Peyer's patch (tissue), 4 donors: ENCODE results near the gene ZNF500. TPM values are rescaled to one million over a fixed set of nuclear protein-coding genes. Genes with fewer than 3 reads are reported as not detected.

Experiments used
- DNase-seq, 3 donors: peaks; one replicate each; pipeline ENCODE4 v3.0.0-alpha.2; 2017 to 2019
- H3K27ac ChIP-seq, 4 donors: fragments of 200-600 bp; sonication (generic); one replicate each; pipeline ENCODE4 v1.5.1; 2016 to 2019
- H3K27me3 ChIP-seq, 2 donors: fragments of 200-600 bp; sonication (generic); one replicate each; pipeline ENCODE4 v1.5.1; 2019
- H3K36me3 ChIP-seq, 3 donors: fragments of 200-600 bp; sonication (generic); one replicate each; pipeline ENCODE4 v1.5.1; 2016 to 2019
- H3K4me1 ChIP-seq, 4 donors: fragments of 200-600 bp; sonication (generic); one replicate each; pipeline ENCODE4 v1.5.1; 2016 to 2019
- H3K4me3 ChIP-seq, 4 donors: fragments of 200-600 bp; sonication (generic); 1 replicate in 3 of 4; 2 replicates in 1 of 4; pipeline ENCODE4 v1.5.1; 2016 to 2019; ENCODE audit warnings: mild to moderate bottlenecking in 1 of 4
- H3K9me3 ChIP-seq, 4 donors: fragments of 200-600 bp; sonication (generic); one replicate each; pipeline ENCODE4 v1.5.1; 2016 to 2019; ENCODE audit warnings: mild to moderate bottlenecking in 1 of 4
- POLR2A ChIP-seq, 2 donors: fragments of 450-650 bp; IDR thresholded peaks; one replicate each; pipeline ENCODE4 v1.5.1; 2017; ENCODE audit warnings: antibody characterized with exemption in 2 of 2, mild to moderate bottlenecking in 2 of 2, moderate library complexity in 2 of 2
- total RNA-seq, 4 donors: library from RNA; depleted of rRNA; stranded (reverse); fragments of >200 nt; gene quantifications; one replicate each; pipeline ENCODE4 v1.1.0, GENCODE V29; 2016
- TF ChIP-seq, protein P1 (sequence below), 6 experiments: fragments of 450-650 bp in 4 of 6; fragments of 200-600 bp in 2 of 6; sonication (generic) in 1 of 6; IDR thresholded peaks; one replicate each; pipeline ENCODE4 v1.5.1; 2017 to 2019; ENCODE audit warnings: antibody characterized with exemption in 6 of 6, mild to moderate bottlenecking in 3 of 6, moderate library complexity in 1 of 6

The ZNF500 gene
- total RNA-seq, 4 donors from 2014 or later, result 4.1 to 24.8 (median 14.5) TPM

DNA sequence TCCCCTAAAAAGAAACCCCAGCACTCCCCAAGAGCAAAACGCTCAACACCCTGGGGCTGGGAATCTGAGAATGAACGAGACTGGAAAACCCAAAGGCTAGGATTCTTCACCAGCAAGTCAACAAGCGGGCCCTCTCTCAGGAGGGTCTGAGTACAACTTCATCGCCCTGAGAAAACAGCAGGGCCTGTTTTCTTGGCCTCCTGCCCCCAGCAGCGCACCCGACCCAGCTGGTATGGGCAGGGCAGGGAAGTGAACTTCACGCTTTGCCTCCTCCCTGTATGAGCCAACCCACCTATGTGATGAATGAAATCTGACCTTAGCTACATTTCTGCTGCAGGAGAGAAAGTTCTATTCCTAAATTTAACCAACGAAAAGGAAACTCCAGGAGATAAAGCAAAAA lies 62.5 kb downstream of the ZNF500 start:
- Histone ChIP-seq H3K4me3 (no peak overlapping the region), H3K4me1 (no peaks in the 10 kb centered on the region), H3K27me3 (no peaks in the 10 kb centered on the region), H3K27ac (no peak overlapping the region), H3K36me3 (peaks cover 0 to 51% (median 0%) of the 10 kb centered on the region in 3 donors), H3K9me3 (no peaks in the 10 kb centered on the region)
- TF ChIP-seq, protein P1, sequence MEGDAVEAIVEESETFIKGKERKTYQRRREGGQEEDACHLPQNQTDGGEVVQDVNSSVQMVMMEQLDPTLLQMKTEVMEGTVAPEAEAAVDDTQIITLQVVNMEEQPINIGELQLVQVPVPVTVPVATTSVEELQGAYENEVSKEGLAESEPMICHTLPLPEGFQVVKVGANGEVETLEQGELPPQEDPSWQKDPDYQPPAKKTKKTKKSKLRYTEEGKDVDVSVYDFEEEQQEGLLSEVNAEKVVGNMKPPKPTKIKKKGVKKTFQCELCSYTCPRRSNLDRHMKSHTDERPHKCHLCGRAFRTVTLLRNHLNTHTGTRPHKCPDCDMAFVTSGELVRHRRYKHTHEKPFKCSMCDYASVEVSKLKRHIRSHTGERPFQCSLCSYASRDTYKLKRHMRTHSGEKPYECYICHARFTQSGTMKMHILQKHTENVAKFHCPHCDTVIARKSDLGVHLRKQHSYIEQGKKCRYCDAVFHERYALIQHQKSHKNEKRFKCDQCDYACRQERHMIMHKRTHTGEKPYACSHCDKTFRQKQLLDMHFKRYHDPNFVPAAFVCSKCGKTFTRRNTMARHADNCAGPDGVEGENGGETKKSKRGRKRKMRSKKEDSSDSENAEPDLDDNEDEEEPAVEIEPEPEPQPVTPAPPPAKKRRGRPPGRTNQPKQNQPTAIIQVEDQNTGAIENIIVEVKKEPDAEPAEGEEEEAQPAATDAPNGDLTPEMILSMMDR (IDR thresholded peaks at IDR 0.05), result no peak
- TF ChIP-seq POLR2A (IDR thresholded peaks at IDR 0.05), result no peak
- DNase-seq, result no peak

DNA sequence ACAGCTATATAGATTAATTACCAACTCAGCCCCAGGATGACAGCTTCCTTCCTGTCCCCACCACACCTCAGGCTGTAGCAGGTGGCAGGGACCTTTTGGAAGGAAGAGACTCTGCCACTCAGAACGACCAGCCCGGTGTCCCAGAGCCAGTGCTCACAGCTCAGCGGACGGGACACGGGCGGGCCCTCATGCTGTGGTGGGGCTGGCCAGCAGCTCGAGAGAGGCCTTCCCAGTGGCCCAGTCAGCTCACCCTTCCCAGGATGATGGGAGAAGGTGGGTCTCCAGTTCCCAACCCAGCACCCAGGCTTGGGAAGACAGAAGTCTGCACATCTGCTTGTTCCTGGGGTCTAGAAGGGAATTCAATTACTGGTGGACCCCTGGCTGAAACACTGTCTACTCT lies 63.1 kb downstream of the ZNF500 start:
- TF ChIP-seq, protein P1 (IDR thresholded peaks at IDR 0.05), result no peak
- no peak for TF ChIP-seq POLR2A (IDR thresholded peaks at IDR 0.05)
- no peak overlapping the region for H3K4me3 ChIP-seq
- no peak for DNase-seq
- no peaks in the 10 kb centered on the region for H3K4me1 ChIP-seq
- H3K27me3 ChIP-seq, result no peaks in the 10 kb centered on the region
- peaks cover 0 to 54% (median 0%) of the 10 kb centered on the region in 3 donors for H3K36me3 ChIP-seq
- H3K9me3 ChIP-seq, result no peaks in the 10 kb centered on the region
- H3K27ac ChIP-seq, result no peak overlapping the region

DNA sequence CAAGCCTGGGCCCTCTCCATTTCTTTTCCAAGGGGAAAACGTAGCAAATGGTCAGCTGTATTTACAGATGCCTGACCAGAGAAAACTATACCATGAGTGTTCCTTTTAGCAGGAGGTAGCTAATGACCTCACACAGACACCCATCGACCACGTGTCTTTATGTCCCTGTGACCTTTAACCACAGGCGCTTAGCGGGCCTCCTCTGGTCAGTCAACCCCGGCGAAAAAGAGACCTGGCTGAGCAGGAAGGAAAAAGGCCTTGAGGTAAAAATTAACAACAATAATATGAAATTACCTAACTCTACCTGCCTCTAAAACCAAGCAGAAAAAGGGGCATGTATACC lies 64.5 kb downstream of the ZNF500 start:
- Histone ChIP-seq H3K27ac (no peak overlapping the region), H3K36me3 (peaks cover 0 to 69% (median 0%) of the 10 kb centered on the region in 3 donors)
- no peak for DNase-seq

DNA sequence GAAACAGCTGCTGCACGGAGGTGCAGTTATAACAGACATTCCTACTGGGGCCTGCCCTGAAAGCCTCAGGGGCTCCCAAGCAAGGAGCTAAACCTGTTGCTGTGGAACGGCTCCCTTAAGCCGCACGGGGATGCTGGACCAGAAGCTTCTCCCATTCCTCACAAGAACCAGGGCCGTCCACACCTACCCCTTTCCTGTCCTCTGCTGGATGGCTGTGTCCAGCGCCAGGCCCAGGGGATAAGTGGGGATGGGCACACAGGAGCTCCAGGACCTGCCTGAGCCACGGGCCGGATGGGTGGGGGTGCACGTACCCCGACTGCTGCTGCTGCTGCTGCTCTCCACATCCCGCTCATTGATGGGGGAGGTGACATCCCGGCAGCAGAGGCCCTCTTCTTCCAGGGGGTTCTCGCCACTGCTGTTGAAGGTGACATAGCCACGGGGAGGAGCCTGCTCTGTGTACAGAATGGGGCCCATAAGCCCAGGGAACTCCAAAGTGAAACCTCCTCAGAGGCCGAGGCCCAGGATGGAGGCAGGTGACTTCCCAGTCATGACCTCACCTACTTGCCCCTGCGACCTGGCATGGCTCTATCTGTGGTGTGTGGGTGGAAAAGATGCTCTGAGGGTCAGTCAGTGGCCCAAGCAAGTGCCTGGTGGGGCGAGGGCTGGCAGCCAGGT lies 65.0 kb downstream of the ZNF500 start:
- peaks cover 0 to 74% (median 0%) of the 10 kb centered on the region in 3 donors for H3K36me3 ChIP-seq
- no peak for TF ChIP-seq POLR2A (IDR thresholded peaks at IDR 0.05)
- TF ChIP-seq, protein P1 (IDR thresholded peaks at IDR 0.05), result no peak
- H3K27me3 ChIP-seq, result no peaks in the 10 kb centered on the region
- no peak overlapping the region for H3K27ac ChIP-seq
- no peak for DNase-seq
- H3K4me3 ChIP-seq, result no peak overlapping the region
- no peaks in the 10 kb centered on the region for H3K4me1 ChIP-seq
- H3K9me3 ChIP-seq, result no peaks in the 10 kb centered on the region

More for the DNA sequence above, 64.5 kb downstream of the ZNF500 start:
- H3K9me3 ChIP-seq, result no peaks in the 10 kb centered on the region
- H3K4me3 ChIP-seq, result no peak overlapping the region
- no peaks in the 10 kb centered on the region for H3K4me1 ChIP-seq
- TF ChIP-seq, protein P1 (IDR thresholded peaks at IDR 0.05), result no peak
- no peaks in the 10 kb centered on the region for H3K27me3 ChIP-seq

DNA sequence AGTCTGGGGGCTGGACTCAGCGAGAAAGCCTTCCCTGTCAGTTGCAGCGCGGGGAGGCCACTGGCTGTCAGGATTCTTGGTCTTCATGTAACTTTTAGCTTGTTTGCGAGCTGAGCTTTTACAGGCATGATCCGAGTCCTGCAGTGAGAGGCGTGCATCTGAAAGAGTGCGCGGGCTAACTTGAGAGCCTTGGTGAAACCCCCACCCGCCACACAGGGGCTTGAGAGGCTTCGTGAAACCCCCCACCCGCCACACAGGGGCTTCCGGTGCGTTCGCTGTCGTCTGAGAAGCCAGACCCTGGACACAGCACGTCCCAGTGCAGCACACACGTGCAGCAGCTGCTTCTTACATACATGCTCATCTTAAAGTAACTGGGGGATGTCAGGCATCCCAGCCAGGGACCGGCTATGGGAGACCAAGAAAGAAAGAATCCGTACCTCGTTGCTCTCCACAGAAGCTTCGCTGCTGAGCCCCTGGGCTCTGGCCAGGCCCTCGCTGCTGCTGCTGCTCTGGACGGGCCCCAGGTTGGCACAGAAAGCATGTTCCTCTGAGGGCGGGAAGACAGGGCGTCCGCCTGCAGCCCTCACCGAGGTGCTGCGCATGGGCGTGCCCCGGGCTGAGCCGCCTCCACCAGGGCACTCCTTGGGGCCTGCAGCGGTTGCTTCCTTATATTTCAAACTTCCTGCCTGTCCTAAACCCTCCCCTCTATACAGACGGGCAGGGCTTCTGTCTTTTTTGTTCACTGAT lies 65.8 kb downstream of the ZNF500 start:
- Histone ChIP-seq H3K9me3 (no peaks in the 10 kb centered on the region), H3K27ac (no peak overlapping the region), H3K4me3 (no peak overlapping the region), H3K27me3 (no peaks in the 10 kb centered on the region), H3K4me1 (no peaks in the 10 kb centered on the region), H3K36me3 (peaks cover 0 to 74% (median 0%) of the 10 kb centered on the region in 3 donors)
- no peak for TF ChIP-seq POLR2A (IDR thresholded peaks at IDR 0.05)
- TF ChIP-seq, protein P1 (IDR thresholded peaks at IDR 0.05), result no peak
- no peak for DNase-seq
